ENCODE results near the gene TTC23.

TTC23 gene

DNA sequence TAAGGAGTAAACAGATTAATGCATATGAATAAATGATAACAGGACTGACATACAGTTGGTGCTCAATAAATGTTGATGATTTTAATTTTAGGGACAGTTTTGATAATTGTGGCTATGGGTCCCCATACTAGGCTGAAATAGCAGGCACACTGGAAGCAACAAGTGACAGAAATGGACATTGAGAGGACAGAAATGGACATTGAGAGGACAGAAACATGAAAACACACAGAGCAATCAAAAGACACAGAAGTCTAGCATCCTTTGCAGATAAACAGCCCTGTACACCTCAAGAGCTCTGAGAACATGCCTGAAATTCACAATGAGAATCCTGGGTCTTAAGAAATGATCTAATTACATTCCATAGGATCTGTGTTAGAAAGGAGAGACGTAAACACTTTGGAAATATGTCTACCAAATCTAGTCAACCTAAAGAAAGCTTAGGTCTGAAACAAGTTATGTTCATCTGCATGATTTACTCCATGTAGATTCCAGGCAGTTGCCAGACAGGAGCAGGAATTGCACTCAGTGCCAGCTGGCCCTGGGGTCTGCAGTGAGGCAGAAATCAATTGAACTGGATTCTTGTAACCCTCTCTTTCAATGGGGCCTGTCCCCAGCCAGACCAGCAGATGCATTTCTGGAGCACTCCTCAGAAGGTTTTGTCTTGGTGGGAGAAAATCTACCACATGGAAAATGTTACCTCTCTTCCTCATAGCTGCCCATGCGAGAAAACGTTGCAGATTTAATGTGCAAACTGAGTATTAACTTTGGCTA is 84.2 kb downstream of the TTC23 start:
- no peak for DNase-seq

DNA sequence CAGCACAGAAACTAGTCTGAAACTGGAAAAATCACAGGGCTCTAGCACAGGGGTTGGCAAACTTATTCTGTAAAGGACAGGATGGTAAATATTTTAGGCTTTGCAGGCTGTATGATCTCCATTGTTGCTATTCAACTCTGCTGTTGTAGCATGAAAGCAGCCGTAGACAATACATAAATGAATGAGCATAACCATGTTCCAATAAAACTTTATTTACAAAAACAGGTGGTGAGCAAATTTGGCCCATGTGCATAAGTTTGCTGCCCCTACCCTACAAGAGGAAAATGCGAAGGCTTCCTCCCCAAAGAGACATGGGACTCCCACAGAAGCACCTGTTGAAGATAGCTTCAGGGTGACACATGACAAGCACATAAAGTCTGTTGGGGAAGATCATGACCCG is 85.3 kb downstream of the TTC23 start:
- DNase-seq: no peak

- DNase-seq: no peak
Measured at GRCh38 chr15:99163271-99164062, 85.9 kb downstream of the TTC23 start.

GRCh38 chr15:99158626-99159412 is 90.6 kb downstream of the TTC23 start:
- DNase-seq: no peak

DNA sequence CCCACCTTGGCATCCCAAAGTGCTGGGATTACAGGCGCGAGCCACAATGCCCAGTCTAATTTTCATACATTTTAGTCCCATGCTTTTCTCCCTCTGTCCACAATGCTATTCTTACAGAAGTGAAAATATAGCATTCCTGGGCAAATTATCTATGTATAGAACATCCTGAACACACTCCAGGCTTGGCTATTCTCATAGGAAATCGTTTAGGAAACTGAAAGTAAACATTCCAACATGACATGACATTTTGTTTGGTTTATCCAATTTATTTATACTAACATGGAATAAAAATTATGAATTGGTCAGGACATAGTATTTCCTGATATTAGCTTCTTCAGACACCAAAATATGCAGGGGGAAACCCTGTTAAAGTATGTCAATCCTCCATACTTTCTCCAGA is 91.9 kb downstream of the TTC23 start:
- no peak for DNase-seq

DNA sequence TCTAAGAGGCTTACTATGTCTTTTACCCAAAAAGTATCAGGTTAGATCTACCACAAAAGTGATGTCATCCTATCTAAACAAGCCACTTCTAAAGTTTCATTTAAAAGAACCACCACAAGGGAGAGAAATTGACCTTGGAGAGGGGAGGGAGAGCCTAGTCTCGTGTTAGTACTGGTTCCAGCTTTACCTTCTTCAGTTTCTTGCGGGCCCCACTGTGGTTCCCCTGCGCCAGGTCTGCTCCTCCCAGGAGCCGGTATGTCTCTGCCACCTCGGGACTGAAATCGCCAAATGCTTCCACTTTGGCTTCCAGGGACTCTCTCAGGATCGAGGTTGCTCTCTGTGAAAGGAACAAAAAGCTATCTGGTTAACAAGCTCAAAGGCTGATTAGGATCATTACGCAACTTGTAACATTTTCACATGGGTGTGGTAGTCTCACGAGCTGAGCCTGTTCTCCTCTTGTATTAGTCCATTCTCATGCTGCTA is 93.4 kb downstream of the TTC23 start:
- DNase-seq: no peak

DNA sequence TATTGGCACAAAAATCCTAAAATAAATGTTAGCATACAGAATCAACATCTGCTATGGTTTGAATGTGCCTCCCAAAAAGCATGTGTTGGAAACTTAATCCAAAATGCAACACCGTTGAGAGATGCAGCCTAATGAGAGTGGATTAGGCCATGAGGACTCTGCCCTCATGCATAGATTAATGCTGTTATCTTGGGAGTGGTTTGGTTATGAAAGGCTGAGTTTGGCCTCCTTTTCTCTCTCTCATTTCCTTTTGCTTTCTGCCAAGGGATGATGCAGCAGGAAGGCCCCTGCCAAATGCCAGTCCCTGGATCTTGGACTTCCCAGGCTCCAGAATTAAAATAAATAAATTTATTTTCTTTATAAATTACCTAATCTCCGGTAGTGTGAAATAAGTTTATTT is 95.1 kb downstream of the TTC23 start:
- no peak for DNase-seq

DNA sequence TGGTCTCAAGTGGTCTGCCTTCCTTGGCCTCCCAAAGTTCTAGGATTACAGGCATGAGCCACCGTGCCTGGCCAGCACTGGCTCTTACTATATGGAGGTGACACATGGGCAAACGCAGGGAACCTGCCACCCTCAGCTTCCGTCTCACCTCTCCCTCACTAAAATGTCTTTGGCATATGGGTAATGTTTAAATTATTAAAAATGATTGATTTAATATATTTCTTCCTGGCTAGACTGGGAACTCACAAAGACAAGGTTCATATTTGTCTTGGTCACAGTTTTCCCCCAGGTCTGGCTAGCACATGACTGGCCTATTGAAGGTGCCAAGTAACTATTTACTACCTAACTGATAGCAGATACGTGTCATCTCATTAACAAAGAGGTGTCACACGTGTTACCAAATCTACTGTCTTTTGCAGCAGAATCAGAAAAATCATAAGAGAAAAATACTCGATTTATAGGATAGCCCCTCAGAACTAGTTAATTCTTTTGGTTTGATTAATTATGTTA is 96.3 kb downstream of the TTC23 start:
- DNase-seq: no peak

GRCh38 chr15:99151156-99151555 is 98.2 kb downstream of the TTC23 start:
- no peak for DNase-seq

DNA sequence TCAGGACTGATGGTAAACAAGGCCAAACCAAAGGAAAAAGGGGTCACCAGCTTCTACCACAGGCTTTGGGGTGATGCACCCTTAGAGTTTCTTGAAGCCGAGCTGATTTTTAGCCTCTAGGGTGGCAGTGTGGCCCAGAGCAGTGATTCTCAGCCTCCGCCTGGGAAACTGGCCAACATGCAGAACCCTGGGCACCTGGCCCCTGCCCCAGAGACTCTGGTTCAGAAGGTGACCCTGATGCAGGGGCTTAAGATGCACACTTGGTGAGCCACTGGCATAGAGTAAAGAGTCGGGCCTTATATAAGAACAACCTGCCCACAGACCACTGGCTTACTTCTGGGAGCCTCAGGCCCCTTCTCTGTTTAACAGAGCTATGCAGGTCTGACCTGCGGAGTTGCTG is 100.0 kb downstream of the TTC23 start:
- DNase-seq: no peak

DNA sequence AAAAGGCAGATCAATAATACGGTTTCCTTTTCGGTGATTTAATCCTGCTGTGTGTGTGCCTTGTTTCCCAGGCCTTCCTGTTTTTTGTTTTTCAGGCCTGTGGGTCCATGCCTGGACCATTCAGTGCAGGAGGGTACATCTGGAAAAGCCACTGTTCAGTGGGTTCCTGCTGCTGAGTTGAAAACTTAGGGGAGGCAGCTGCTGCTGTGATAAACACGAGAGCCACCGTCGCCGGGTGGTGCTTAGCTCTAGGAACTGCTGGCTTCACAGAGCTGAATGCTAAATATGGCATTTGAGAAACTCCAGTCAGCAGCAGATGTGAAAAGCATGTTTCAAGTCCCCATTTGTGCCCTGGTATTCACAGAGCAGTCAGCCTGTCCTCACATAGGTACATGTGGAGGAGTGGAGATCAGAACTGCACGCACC is 100.5 kb downstream of the TTC23 start:
- DNase-seq: no peak

GRCh38 chr15:99146661-99147060 is 102.7 kb downstream of the TTC23 start:
- DNase-seq: no peak

- DNase-seq: no peak
Measured at GRCh38 chr15:99145778-99146177, 103.6 kb downstream of the TTC23 start.

DNA sequence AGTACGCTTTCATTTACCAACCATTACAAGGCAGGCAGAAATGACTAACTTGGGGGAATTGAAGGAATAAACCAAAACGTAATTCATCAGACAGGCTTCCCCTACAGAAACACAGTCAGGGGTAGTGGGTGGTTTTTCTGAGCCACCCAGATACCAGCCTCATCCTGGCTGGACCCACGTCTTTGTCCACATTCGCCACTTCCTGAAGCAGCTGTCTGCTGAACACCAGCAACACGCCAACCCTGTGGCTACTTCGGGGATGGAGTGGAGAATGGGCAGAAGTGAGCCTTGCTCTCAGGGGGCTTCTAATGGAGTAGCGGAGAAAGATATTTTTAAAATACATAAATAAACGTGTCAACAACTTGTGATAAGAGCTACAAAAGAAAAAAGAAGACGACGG is 104.4 kb downstream of the TTC23 start:
- DNase-seq: no peak

GRCh38 chr15:99143655-99144610 is 105.4 kb downstream of the TTC23 start:
- DNase-seq: peak in 6 of 56 donors; percentile 11 to 35 (median 20)

DNA sequence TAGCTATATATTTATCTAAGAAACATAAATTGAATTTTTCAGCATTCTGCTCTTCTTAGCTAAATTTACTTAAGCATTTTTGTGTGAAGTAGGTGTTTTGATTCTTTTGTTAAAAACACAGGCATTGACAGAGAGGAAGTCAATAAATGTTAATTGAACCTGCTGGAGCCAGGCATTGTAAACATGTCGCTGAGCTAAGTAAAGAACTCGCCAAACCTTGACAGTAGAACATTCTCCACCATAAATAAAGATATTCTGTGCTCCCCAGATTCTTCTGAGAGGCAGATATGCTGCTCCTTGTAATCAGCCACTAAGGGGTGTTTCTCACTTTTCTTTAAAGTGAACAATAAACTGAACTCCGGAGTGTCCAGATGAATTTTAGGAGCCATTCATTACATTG is 106.1 kb downstream of the TTC23 start:
- DNase-seq: no peak

GRCh38 chr15:99142562-99142961 is 106.8 kb downstream of the TTC23 start:
- no peak for DNase-seq

- DNase-seq: no peak
Measured at GRCh38 chr15:99141943-99142342, 107.4 kb downstream of the TTC23 start.

- DNase-seq: no peak
Measured at GRCh38 chr15:99140590-99140989, 108.8 kb downstream of the TTC23 start.

DNA sequence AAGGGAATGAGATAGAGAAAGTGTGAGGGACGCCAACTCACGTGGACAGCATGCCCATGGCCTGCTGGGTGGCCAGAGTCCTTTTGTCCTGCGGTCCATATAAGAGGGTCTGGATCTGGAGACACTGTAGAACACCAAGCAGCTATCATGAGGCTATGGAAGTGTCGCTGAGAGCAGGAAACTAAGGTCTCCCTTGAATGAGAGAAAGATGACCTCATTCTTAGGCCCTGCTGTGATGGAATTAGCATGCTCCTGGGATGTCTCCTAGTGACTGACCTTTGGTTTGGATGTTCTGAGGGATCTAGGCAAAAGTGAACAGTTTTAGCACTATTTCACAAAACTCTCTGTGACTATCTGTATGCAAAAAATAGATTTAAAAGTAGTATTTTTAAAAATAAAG is 110.1 kb downstream of the TTC23 start:
- DNase-seq: no peak

Measured in nucleus accumbens (tissue), 56 donors.